HEK293 (cell line): ENCODE measurements around the gene RRP15.

Source experiments
- BCL11A ChIP-seq: fragments of 450-650 bp; formaldehyde crosslinking; IDR thresholded peaks from 2 replicates; pipeline ENCODE4 v1.5.1; 2016; ENCODE audit warnings: low read depth, missing biosample characterization, missing genetic modification characterization
- KLF7 ChIP-seq: fragments of 450-650 bp; formaldehyde crosslinking; IDR thresholded peaks from 2 replicates; pipeline ENCODE4 v1.5.1; 2016; ENCODE audit warnings: missing biosample characterization, missing genetic modification characterization, borderline replicate concordance
- MEIS1 ChIP-seq: sonication (generic); formaldehyde crosslinking; IDR thresholded peaks from 2 replicates; pipeline ENCODE4 v1.8.1; 2022; ENCODE audit warnings: missing genetic modification reagents, mild to moderate bottlenecking, borderline replicate concordance
- OVOL3 ChIP-seq: fragments of 450-650 bp; formaldehyde crosslinking; IDR thresholded peaks from 2 replicates; pipeline ENCODE4 v1.5.1; 2016; ENCODE audit warnings: missing biosample characterization, missing genetic modification characterization
- SCRT2 ChIP-seq: fragments of 450-650 bp; formaldehyde crosslinking; IDR thresholded peaks from 2 replicates; pipeline ENCODE4 v1.5.1; 2016; ENCODE audit warnings: missing biosample characterization, missing genetic modification characterization
- TCF7L2 ChIP-seq: IDR thresholded peaks from 2 replicates; pipeline ENCODE4 v1.6.1; 2011; ENCODE audit warnings: low read depth, mild to moderate bottlenecking, inconsistent platforms, low read length, moderate library complexity, borderline replicate concordance
- ZBTB8A ChIP-seq: fragments of 450-650 bp; formaldehyde crosslinking; IDR thresholded peaks from 2 replicates; pipeline ENCODE4 v1.5.1; 2016; ENCODE audit warnings: missing biosample characterization, missing genetic modification characterization
- ZFP3 ChIP-seq: fragments of 450-650 bp; formaldehyde crosslinking; IDR thresholded peaks from 2 replicates; pipeline ENCODE4 v1.5.1; 2016; ENCODE audit warnings: low read depth, missing biosample characterization, missing genetic modification characterization
- ZFP69B ChIP-seq: fragments of 450-650 bp; formaldehyde crosslinking; IDR thresholded peaks from 2 replicates; pipeline ENCODE4 v1.5.1; 2016; ENCODE audit warnings: missing biosample characterization, missing genetic modification characterization
- ZIC2 ChIP-seq: fragments of 450-650 bp; formaldehyde crosslinking; IDR thresholded peaks from 2 replicates; pipeline ENCODE4 v1.5.1; 2016; ENCODE audit warnings: missing biosample characterization, missing genetic modification characterization
- ZNF155 ChIP-seq: fragments of 450-650 bp; formaldehyde crosslinking; IDR thresholded peaks from 2 replicates; pipeline ENCODE4 v1.5.1; 2016; ENCODE audit warnings: missing biosample characterization, missing genetic modification characterization
- ZNF211 ChIP-seq: fragments of 450-650 bp; formaldehyde crosslinking; IDR thresholded peaks from 2 replicates; pipeline ENCODE4 v1.5.1; 2016; ENCODE audit warnings: low read depth, missing biosample characterization, missing genetic modification characterization
- ZNF24 ChIP-seq: fragments of 450-650 bp; formaldehyde crosslinking; IDR thresholded peaks from 2 replicates; pipeline ENCODE4 v1.5.1; 2016; ENCODE audit warnings: missing biosample characterization, missing genetic modification characterization
- ZNF248 ChIP-seq: fragments of 450-650 bp; formaldehyde crosslinking; IDR thresholded peaks from 2 replicates; pipeline ENCODE4 v1.5.1; 2017; ENCODE audit warnings: missing biosample characterization, missing genetic modification characterization
- ZNF324 ChIP-seq: fragments of 450-650 bp; formaldehyde crosslinking; IDR thresholded peaks from 2 replicates; pipeline ENCODE4 v1.5.1; 2016; ENCODE audit warnings: missing biosample characterization, missing genetic modification characterization
- ZNF394 ChIP-seq: fragments of 450-650 bp; formaldehyde crosslinking; IDR thresholded peaks from 2 replicates; pipeline ENCODE4 v1.5.1; 2016; ENCODE audit warnings: missing biosample characterization, missing genetic modification characterization, mild to moderate bottlenecking, moderate library complexity, borderline replicate concordance
- ZNF404 ChIP-seq: fragments of 450-650 bp; formaldehyde crosslinking; IDR thresholded peaks from 2 replicates; pipeline ENCODE4 v1.5.1; 2017; ENCODE audit warnings: missing biosample characterization, missing genetic modification characterization
- ZNF488 ChIP-seq: fragments of 450-650 bp; formaldehyde crosslinking; IDR thresholded peaks from 2 replicates; pipeline ENCODE4 v1.5.1; 2016; ENCODE audit warnings: missing biosample characterization, missing genetic modification characterization
- ZNF549 ChIP-seq: fragments of 450-650 bp; IDR thresholded peaks from 2 replicates; pipeline ENCODE4 v1.5.1; 2018; ENCODE audit warnings: missing biosample characterization, missing genetic modification characterization, mild to moderate bottlenecking, inconsistent platforms, moderate library complexity
- ZNF561 ChIP-seq: fragments of 450-650 bp; IDR thresholded peaks from 2 replicates; pipeline ENCODE4 v1.5.1; 2018; ENCODE audit warnings: missing biosample characterization, missing genetic modification characterization, borderline replicate concordance
- ZNF571 ChIP-seq: fragments of 450-650 bp; formaldehyde crosslinking; IDR thresholded peaks from 2 replicates; pipeline ENCODE4 v1.5.0; 2017; ENCODE audit warnings: missing biosample characterization, missing genetic modification characterization
- ZNF610 ChIP-seq: fragments of 450-650 bp; formaldehyde crosslinking; IDR thresholded peaks from 2 replicates; pipeline ENCODE4 v1.5.1; 2016; ENCODE audit warnings: missing biosample characterization, missing genetic modification characterization, borderline replicate concordance
- ZNF658 ChIP-seq: fragments of 450-650 bp; formaldehyde crosslinking; IDR thresholded peaks from 2 replicates; pipeline ENCODE4; 2016; ENCODE audit warnings: missing biosample characterization, missing genetic modification characterization
- ZNF776 ChIP-seq: fragments of 450-650 bp; formaldehyde crosslinking; IDR thresholded peaks from 2 replicates; pipeline ENCODE4 v1.5.0; 2017; ENCODE audit warnings: missing biosample characterization, missing genetic modification characterization, borderline replicate concordance
- ZSCAN30 ChIP-seq: fragments of 450-650 bp; IDR thresholded peaks from 2 replicates; pipeline ENCODE4 v1.5.1; 2018; ENCODE audit warnings: missing biosample characterization, mild to moderate bottlenecking, missing genetic modification characterization, moderate library complexity
- ZXDB ChIP-seq: fragments of 450-650 bp; formaldehyde crosslinking; IDR thresholded peaks from 2 replicates; pipeline ENCODE4 v1.5.1; 2016; ENCODE audit warnings: missing biosample characterization, missing genetic modification characterization
- TF ChIP-seq, protein P1 (sequence below): fragments of 450-650 bp; IDR thresholded peaks from 2 replicates; pipeline ENCODE4 v1.5.1; 2018; ENCODE audit warnings: missing biosample characterization, missing genetic modification characterization
- TF ChIP-seq, protein P2 (sequence below): fragments of 450-650 bp; formaldehyde crosslinking; IDR thresholded peaks from 2 replicates; pipeline ENCODE4 v1.5.1; 2016; ENCODE audit warnings: missing biosample characterization, missing genetic modification characterization
- TF ChIP-seq, protein P3 (sequence below): IDR thresholded peaks from 2 replicates; pipeline ENCODE4 v1.6.1; 2011; ENCODE audit warnings: mild to moderate bottlenecking, low read depth, low read length, borderline replicate concordance
- TF ChIP-seq, protein P4 (sequence below): fragments of 450-650 bp; formaldehyde crosslinking; IDR thresholded peaks from 2 replicates; pipeline ENCODE4 v1.5.1; 2016; ENCODE audit warnings: missing biosample characterization, missing genetic modification characterization
- TF ChIP-seq, protein P5 (sequence below): fragments of 450-650 bp; formaldehyde crosslinking; IDR thresholded peaks from 2 replicates; pipeline ENCODE4 v1.5.1; 2017; ENCODE audit warnings: missing biosample characterization, missing genetic modification characterization

The RRP15 gene

DNA sequence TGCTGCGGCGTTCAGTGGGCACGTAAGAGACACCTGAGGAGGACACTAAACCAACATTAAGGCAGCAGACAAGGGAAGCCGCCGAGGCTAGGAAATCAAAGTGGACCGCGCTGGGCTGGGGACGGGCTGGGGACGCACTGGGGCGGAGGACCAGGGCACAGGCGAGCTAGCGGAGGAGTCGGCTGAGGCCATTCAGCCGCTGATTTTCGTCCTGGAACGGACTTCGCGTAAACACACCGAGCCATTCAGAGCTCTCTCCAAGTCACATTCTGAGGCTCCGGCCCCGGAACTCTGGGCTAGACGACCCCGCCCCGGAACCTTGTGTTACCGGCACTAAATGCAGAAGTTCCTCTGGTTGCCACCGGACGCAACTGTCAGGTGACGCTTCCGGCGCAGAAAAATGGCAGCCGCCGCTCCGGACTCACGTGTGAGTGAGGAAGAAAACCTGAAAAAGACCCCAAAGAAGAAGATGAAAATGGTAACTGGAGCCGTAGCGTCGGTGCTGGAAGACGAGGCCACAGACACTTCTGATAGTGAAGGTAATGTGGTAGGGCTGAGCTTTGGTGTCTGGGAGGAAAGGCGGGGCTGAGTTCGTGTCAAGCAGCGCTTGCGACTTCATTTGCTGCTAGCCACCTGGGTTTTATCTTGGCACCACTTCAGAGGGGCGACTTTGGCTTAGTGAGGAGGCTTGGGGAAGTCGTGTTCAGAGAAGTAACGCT lies at the start of gene RRP15 (continued):
- peak; percentile 85 for TF ChIP-seq ZNF24 (tag by site-specific recombination)
- peak; percentile 94 for TF ChIP-seq ZXDB
- peak; percentile 93 for TF ChIP-seq ZSCAN30
- TF ChIP-seq ZNF549 (tag by site-specific recombination): no peak
- TF ChIP-seq ZBTB8A (tag by site-specific recombination): peak; percentile 63; the same call in 1 of the 2 replicates
- TF ChIP-seq ZNF394: no peak
- peak; percentile 37; the same call in 1 of the 2 replicates for TF ChIP-seq SCRT2
- TF ChIP-seq, protein P1, sequence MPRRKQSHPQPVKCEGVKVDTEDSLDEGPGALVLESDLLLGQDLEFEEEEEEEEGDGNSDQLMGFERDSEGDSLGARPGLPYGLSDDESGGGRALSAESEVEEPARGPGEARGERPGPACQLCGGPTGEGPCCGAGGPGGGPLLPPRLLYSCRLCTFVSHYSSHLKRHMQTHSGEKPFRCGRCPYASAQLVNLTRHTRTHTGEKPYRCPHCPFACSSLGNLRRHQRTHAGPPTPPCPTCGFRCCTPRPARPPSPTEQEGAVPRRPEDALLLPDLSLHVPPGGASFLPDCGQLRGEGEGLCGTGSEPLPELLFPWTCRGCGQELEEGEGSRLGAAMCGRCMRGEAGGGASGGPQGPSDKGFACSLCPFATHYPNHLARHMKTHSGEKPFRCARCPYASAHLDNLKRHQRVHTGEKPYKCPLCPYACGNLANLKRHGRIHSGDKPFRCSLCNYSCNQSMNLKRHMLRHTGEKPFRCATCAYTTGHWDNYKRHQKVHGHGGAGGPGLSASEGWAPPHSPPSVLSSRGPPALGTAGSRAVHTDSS: peak; percentile 59; the same call in 1 of the 2 replicates
- TF ChIP-seq ZNF324 (tag by site-specific recombination): peak; percentile 94
- no peak for TF ChIP-seq BCL11A (tag by site-specific recombination)
- peak; percentile 80 for TF ChIP-seq ZNF610 (tag by site-specific recombination)
- TF ChIP-seq ZNF571: no peak
- TF ChIP-seq, protein P2, sequence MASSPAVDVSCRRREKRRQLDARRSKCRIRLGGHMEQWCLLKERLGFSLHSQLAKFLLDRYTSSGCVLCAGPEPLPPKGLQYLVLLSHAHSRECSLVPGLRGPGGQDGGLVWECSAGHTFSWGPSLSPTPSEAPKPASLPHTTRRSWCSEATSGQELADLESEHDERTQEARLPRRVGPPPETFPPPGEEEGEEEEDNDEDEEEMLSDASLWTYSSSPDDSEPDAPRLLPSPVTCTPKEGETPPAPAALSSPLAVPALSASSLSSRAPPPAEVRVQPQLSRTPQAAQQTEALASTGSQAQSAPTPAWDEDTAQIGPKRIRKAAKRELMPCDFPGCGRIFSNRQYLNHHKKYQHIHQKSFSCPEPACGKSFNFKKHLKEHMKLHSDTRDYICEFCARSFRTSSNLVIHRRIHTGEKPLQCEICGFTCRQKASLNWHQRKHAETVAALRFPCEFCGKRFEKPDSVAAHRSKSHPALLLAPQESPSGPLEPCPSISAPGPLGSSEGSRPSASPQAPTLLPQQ: peak; percentile 84
- TF ChIP-seq ZNF155 (tag by site-specific recombination): no peak
- no peak for TF ChIP-seq ZNF776
- TF ChIP-seq MEIS1 (CRISPR knock-in tag): no peak
- TF ChIP-seq ZNF488 (tag by site-specific recombination): no peak
- TF ChIP-seq, protein P3, sequence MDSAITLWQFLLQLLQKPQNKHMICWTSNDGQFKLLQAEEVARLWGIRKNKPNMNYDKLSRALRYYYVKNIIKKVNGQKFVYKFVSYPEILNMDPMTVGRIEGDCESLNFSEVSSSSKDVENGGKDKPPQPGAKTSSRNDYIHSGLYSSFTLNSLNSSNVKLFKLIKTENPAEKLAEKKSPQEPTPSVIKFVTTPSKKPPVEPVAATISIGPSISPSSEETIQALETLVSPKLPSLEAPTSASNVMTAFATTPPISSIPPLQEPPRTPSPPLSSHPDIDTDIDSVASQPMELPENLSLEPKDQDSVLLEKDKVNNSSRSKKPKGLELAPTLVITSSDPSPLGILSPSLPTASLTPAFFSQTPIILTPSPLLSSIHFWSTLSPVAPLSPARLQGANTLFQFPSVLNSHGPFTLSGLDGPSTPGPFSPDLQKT: no peak
- TF ChIP-seq, protein P4, sequence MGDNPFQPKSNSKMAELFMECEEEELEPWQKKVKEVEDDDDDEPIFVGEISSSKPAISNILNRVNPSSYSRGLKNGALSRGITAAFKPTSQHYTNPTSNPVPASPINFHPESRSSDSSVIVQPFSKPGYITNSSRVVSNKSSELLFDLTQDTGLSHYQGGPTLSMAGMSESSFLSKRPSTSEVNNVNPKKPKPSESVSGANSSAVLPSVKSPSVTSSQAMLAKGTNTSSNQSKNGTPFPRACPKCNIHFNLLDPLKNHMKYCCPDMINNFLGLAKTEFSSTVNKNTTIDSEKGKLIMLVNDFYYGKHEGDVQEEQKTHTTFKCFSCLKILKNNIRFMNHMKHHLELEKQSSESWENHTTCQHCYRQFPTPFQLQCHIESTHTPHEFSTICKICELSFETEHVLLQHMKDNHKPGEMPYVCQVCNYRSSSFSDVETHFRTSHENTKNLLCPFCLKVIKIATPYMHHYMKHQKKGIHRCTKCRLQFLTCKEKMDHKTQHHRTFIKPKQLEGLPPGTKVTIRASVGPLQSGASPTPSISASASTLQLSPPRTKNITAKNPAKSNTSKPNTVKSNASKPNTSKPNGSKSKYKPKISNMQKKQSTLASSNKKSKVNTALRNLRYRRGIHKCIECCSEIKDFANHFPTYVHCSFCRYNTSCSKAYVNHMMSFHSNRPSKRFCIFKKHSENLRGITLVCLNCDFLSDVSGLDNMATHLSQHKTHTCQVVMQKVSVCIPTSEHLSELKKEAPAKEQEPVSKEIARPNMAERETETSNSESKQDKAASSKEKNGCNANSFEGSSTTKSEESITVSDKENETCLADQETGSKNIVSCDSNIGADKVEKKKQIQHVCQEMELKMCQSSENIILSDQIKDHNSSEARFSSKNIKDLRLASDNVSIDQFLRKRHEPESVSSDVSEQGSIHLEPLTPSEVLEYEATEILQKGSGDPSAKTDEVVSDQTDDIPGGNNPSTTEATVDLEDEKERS: no peak
- TF ChIP-seq ZFP3 (tag by site-specific recombination): 0 out of 2 replicates have a peak, but pooled peaks have one; percentile 11
- peak; percentile 100 for TF ChIP-seq KLF7
- TF ChIP-seq ZNF561 (tag by site-specific recombination): peak; percentile 90
- no peak for TF ChIP-seq ZNF248 (tag by site-specific recombination)
- TF ChIP-seq ZFP69B (tag by site-specific recombination): peak; percentile 81; the same call in 1 of the 2 replicates
- TF ChIP-seq, protein P5, sequence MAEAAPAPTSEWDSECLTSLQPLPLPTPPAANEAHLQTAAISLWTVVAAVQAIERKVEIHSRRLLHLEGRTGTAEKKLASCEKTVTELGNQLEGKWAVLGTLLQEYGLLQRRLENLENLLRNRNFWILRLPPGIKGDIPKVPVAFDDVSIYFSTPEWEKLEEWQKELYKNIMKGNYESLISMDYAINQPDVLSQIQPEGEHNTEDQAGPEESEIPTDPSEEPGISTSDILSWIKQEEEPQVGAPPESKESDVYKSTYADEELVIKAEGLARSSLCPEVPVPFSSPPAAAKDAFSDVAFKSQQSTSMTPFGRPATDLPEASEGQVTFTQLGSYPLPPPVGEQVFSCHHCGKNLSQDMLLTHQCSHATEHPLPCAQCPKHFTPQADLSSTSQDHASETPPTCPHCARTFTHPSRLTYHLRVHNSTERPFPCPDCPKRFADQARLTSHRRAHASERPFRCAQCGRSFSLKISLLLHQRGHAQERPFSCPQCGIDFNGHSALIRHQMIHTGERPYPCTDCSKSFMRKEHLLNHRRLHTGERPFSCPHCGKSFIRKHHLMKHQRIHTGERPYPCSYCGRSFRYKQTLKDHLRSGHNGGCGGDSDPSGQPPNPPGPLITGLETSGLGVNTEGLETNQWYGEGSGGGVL (tag by site-specific recombination): no peak
- no peak for TF ChIP-seq OVOL3 (tag by site-specific recombination)
- TF ChIP-seq ZNF211 (tag by site-specific recombination): no peak
- TF ChIP-seq ZNF658 (tag by site-specific recombination): no peak
- no peak for TF ChIP-seq ZNF404 (tag by site-specific recombination)
- TF ChIP-seq TCF7L2: no peak
- TF ChIP-seq ZIC2: no peak
